ENCODE measurements around the gene COG5.

DNA sequence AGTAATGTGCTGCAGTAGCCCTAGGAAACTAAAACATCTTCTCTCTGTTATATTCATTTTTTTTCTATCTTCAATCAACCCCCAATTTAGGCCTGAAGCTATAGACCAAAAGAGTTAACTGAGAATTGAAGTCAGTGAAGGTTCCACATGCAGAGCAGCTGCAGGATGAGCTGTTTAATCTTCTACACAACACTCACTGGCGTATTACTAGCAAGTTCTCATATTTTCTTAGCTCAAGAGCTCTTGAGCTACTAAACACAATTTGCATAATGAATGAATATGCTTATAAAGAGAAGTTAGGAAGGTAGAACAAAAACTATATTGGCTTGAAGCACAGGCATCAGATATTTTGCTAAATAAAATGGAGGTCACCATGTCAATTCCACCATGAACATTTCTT, 135.1 kb downstream of the COG5 start:
- TF ChIP-seq, protein P1, sequence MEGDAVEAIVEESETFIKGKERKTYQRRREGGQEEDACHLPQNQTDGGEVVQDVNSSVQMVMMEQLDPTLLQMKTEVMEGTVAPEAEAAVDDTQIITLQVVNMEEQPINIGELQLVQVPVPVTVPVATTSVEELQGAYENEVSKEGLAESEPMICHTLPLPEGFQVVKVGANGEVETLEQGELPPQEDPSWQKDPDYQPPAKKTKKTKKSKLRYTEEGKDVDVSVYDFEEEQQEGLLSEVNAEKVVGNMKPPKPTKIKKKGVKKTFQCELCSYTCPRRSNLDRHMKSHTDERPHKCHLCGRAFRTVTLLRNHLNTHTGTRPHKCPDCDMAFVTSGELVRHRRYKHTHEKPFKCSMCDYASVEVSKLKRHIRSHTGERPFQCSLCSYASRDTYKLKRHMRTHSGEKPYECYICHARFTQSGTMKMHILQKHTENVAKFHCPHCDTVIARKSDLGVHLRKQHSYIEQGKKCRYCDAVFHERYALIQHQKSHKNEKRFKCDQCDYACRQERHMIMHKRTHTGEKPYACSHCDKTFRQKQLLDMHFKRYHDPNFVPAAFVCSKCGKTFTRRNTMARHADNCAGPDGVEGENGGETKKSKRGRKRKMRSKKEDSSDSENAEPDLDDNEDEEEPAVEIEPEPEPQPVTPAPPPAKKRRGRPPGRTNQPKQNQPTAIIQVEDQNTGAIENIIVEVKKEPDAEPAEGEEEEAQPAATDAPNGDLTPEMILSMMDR (IDR thresholded peaks at IDR 0.05; ENCODE audit: poor library complexity) = no peak
- no peak for TF ChIP-seq EZH2phosphoT487 (IDR thresholded peaks at IDR 0.05; ENCODE audit: low read depth, severe bottlenecking, unreplicated experiment)
